NOMO-1 (cell line): ENCODE measurements around the gene LMF2.

ENCODE experiments used
- DNase-seq, 2 experiments: peaks; one replicate each; lab custom pipeline; 2025; ENCODE audit not compliant: unreplicated experiment in 2 of 2; lab: John Stamatoyannopoulos, UW

Gene LMF2

DNA sequence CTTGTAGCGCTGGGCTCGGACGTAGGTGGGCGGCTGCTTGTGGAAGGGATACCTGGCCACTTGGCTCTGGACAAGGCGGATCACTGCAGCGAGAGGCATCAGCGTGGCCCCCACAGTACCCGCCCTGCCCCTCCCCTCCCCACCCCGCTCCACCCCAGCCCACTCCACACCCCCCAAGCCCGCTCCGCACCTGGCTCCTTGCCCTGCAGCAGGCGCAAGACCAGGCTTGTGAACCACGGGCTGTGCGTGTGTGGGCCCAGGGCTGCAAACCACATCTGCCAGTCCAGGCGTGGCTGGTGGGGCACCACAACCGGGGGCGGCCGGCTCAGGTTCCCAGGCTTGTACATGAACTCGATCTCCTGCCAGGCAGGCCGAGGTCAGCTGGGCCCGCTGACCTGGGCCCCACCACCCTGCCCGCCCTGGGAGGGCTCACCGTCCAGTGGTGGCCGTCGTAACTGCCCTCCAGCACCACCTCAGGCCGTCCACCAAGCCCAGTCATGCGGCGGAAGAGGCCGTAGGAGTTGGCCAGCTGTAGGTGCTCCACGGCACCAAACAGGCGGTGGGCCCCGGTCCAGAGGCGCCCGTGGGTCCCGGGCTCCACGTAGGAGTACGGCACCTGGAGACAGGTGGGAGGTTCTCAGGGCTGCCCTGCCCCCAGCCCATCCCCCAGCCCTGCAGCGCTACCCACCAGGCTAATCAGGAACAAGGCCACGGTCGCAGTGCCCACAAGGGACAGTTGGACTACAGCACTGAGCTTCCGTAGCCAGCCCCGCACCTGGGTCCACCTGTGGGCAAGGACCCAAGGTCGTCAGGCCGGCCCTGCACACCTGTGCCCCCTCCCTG is 2.9 kb downstream of the LMF2 start:
- no peak for DNase-seq

DNA sequence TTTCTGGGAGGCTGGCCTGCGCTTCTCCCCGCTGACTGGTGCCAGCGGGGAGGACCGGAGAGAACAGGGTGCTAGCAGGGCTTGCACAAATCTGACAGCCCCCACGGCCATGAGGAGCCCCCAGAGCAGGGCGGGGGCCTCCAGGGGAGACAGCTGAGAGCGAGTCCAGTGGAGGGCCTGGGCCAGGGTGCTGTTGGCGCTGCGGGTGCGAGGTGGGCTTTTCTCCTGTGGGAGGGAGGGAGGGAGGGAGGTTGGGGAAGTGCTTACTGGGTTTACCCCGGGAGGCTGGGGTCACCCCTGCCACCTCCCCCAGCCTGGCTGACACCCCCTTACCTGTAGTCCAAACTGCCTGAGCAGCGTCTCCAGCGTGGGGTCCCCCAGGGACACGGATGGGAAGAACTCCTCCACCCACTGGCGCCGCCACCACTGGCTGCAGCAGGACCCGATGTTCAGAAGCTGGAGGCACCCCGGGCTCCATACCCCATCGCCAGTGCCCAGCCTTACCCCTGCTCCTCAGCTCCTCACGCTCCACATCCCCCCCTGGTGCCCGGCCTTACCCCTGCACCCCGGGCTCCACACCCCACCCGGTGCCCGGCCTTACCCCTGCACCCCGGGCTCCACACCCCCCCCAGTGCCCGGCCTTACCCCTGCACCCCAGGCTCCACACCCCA is 3.9 kb downstream of the LMF2 start:
- no peak for DNase-seq

DNA sequence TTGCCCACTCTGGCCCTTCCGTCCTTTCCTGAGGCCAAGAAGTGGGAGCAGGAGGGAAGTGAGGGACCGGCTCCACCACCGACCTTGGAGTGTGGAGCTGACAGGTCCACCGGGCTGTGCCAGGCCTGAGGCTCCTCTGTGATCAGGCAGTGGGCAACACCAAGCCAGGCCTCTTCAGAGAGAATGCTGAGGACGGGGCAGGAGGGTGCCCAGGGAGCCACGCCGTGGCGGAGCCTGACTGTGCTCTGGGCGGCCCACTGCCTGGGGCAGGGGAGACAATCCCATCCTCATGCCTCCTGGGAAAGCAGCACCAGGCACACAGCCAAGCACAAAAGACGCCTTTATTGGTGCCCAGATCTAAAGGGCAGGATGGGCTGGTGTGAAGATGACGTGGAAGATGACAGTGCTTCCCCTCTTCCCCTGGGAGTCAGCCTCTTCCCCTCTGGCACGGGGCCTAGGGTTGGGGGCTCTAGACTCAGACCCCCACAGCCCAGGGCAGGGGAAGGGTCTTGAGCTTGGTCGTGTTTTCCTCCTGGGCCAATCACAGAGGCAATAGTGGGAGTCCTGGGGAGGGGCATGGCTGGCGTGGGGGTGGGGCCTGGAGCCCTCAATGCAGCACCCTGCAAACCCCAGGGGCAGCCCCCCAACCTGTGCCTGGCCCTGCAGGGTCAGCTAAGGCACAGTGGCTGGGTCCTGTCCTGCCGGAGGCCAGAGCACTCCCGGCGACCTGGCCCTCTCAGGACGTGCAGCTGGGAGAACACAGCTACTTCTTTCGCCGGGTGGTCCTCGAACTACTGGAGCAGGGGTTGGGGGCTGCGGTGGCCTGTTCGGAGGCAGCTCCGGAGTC is 4.7 kb downstream of the LMF2 start:
- no peak for DNase-seq

DNA sequence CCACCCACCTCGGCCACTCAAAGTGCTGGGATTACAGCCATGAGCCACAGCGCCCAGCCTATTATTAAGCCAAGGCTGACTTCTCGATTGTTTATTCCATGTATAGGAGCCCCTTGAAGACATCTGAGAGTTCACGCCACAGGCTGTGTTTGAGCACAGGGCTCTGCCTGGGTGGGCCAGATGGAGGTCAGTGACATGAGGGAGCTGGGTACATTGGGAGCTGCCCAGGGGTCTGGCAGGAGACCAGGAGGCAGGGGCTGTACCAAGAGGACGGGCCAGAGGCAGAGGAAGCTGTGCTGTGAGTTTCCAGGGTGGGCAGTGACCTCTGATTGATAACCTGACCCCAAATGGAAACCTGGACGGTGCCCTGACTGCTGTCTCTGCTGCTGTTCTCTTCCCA is 5.4 kb downstream of the LMF2 start:
- DNase-seq, result no peak

DNA sequence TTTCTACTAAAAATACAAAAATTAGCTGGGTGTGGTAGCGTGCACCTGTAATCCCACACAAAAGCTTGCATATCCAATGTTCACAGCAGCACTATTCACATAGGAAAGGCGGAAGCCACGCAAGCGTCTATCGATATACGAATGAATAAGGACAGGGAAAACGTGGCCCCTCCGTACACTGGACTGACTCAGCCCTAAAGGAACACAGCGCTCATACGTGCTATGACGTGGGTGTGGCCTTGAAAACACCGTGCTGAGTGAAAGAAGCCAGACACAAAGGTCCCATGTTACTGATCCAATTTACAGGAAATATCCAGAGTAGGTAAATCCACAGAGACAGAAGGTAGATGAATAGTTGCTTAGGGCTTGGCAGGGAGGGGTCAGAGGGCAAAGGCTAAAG is 7.0 kb downstream of the LMF2 start:
- no peak for DNase-seq

DNA sequence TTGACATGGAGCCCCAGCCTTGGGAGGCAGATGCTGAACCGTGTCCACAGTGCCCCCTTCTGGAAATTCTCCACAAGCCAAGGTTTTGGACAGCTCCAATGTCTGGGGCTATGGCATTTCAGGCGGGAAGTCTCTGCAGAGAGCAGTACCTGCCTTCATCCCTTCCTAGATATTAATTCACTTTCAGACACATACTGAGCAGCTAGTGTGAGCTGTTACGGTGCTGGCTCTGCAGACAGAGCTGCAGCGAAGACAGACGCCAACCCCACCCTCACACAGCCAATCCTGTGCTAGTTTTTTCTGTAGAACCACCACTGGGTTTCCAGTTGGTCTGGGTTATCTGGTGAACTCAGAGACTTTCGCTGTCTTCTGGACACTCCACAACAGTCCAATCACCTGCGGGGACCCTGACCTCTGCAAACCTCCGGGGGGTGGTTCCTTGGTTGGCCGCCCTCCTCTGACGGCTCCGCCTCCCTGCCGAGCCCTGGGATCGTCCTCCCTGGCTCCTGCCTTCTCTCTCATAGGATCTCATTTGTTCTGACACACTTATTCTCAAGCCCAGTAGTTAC is 9.1 kb downstream of the LMF2 start:
- DNase-seq, result peak; percentile 46 to 67

DNA sequence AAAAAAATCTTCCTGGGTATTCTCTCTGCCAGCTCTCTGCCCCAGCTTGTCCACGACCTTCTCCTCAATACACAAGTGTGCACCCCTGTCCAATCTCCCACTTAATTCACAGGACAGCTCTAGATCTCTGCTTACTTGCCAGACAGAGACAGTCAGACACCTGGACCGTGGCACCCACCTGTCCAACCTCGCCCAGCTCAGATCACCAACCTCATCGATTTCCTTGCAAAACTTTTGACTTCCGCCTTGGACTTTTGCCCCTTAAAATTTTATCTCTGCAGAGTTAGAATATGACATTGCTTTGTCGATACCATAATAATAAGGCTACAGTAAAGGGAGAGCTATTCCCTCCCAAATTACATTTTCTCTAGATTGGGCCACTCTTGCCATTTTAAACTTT is 10.4 kb downstream of the LMF2 start:
- no peak for DNase-seq

DNA sequence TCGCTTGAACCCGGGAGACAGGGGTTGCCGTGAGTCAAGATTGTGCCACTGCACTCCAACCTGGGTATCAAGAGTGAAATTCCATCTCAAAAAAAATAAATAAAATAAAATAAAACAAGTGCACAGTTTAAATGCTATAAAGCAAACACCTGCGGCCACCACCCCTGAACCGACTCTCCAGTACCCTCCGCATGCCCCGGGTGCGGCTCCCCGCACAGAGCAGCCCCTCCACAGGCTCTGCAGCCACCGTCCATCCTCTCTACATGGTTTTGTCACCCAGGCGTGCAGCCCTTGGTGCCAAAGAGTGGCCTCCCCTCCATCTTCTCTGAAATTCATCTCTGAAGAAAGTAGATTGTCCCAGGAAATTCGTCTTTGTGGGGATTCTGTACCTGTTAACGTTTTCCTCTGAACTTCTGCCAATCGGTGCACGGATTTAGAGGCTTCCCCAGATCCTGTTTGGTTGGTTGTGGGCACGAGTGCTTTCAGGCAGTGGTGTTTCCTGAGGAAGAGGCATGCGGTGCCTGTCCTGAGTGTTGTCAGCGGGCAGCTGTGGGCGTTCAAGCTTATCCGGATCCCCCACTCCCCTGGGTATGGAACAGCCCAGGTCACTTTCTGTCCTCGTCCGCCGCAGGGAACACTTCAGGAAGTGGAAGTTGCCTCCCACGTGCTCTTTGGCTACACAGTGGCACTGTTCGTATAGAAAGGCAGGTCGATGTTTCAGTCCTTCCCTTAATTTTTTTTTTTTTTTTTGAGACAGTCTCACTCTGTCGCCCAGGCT is 16.8 kb downstream of the LMF2 start:
- DNase-seq, result no peak

DNA sequence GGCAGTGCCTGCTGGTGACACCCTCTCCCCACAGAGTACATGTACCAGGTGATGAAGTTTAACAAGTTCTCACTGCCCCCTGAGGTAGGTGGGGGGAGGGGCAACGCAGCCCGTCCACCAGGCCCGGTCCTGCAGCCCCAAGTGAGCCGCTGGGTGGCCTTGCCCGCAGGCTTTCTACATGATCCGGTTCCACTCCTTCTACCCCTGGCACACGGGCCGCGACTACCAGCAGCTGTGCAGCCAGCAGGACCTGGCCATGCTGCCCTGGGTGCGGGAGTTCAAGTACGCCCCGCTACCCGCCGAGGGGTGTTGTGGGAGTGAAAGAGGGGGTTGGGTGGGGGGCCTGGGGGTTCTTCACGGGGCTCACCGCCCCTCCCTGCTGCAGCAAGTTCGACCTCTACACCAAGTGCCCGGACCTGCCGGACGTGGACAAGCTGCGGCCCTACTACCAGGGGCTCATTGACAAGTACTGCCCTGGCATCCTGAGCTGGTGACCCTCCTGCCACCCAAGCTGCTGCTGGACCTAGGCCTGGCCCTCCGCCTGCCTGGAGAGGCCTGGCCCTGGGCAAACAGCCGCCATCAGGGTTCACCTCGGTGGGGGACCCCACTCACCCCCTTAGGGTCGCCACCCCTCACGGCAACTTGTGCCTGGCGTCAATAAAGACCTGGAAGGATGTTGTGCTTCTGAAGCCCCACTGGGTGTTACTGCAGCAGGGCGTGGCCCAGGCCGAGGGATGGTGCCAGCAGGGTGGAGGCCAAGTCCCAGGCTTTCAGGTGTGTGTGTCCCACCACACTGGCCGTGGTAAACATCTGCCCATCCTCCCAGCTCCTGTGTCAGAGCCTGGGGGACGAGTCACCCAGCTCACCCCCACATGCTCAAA is 17.9 kb downstream of the LMF2 start:
- DNase-seq, result no peak

DNA sequence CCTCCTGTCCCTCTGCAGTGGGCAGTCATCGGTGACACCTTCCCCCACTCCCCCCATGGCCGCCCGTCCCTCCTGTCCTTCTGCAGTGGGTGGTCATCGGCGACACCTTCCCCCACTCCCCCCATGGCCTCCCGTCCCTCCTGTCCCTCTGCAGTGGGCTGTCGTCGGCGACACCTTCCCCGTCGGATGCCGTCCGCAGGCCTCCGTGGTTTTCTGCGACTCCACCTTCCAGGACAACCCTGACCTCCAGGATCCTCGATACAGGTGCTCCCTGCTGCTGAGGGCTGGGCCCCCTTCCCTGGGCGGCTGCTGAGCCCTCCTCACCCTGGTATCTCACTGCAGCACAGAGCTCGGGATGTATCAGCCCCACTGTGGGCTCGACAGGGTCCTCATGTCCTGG is 18.6 kb downstream of the LMF2 start:
- DNase-seq, result no peak

DNA sequence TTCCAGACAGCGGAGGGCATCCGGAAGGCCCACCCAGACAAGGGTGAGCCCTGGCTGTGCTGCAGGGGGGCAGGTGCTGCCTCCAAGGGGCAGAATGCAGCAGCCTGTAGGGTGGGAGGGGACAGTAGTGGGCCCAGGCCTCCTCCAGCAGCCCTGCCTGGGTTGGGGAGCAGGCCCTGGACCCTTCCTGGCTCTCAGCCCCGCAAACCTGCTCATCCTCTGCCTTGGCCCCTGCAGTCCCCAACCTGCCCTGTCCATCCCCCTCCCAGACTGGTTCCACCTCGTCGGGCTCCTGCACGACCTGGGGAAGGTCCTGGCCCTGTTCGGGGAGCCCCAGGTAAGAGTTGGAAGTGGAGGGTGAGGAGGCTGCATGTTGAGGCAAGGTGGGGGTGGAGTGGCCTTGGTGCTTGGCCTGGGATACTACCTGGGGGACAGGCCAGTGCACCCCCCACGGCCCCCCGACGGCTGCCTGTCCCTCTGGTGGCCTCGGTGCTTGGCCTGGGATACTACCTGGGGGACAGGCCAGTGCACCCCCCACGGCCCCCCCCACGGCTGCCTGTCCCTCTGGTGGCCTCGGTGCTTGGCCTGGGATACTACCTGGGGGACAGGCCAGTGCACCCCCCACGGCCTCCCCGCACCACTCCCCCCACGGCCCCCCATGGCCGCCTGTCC is 19.4 kb downstream of the LMF2 start:
- no peak for DNase-seq

DNA sequence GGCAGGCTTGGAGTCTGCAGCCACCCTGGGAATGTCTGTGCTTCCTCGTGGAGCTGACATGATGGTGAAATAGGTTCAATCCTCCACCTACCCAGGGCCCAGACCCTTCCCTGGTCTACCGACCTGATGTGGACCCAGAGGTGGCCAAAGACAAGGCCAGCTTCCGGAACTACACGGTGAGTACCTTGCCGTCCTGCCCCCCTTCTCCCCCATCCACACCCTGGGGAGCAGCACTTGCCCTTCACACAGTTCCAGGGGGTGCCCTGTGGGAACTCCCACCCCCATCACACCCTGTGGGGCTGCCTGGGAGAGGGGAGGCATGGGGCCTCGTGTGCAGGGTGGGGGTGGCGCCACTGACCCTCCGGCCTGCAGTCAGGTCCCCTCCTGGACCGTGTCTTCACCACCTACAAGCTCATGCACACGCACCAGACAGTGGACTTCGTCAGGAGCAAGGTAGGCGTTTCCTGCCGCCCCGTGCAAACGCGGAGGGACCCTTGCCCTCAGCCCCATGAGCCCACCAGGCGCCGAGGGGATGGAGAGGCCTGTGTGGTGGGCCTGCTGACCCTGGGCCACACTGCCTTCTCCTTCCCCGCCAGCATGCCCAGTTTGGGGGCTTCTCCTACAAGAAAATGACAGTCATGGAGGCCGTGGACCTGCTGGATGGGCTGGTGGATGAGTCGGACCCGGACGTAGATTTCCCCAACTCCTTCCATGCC is 20.1 kb downstream of the LMF2 start:
- DNase-seq, result no peak

DNA sequence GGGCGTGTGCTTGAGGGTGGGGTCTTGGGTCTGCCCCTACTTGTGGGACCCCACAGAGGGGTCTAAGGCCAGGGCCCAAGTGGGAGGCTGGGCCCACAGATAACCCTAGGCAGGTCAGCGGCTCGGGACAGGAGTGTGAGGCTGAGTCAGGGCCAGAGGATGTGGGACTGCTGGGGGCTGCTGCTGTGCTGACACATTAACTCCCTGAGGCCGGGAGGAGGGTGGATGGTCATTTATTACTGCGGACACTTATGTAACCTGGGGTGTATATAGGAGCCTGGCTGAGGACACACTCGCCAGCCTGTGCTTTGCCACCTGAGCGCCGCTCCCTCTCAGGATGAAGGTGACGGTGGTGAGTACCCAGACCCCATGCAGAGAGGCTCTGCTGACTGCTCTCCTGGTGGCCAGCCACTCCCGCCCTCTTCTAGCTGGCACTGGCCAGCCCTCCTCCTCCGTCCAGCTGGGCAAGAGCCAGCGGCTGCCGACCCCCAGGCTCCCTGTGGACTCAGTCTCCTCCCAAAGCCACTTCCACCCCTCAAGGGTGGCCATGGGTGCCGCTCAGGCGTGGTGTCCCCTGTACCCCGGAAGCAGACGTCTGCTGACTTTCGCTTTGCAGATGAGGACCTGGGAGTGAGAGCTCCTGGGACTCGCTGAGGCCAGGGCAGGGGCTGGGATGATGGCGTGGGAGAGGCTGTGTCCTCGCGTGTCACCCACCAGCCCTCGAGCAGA is 20.8 kb downstream of the LMF2 start, which contains the start of gene MIOX:
TSS of gene MIOX (plus strand) at position 299 of the 729 bp plus-strand sequence. CDS start at position 338, 39 bp downstream.
- no peak for DNase-seq

DNA sequence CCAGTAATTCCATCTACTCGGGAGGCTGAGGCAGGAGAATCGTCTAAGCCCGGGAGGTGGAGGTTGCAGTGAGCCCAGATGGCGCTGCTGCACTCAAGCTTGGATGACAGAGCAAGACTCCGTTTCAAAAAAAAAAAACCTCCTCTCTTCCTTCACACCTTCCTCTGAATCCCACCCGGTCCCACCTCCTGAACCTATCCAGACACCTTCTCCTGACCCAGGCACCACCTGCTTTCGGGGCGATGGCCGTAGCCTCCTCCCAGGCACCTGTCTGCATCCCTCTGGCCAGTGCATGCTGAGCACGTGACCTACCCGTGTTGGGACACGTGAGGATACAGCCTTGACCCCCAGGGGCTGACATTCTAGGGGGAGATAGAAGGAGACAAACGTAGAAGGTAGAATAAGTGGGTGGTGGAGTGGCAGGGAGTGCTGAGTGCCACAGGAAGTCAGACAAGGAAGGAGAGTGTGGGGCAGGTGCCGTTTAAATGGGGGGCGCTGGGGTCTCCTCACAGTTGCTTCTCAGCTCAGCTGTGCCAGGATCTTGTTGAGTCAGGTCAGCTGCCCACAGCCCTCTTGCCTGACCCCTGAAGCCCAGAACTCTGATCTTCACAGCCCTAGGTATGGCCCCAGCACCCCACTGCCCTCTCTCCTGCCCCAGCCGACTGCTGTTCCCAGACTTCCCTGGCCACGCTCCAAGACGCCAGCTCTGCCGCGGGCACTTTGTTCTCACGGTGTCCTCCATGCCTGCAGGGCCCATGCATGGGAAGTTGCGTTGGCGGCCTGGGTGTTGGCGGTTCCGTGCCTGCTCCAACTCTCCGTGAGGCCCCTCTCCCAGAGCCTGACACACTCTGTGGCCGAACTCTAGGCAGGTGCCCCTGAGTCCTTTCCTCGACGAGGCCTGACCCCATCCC is 22.0 kb downstream of the LMF2 start:
- no peak for DNase-seq

DNA sequence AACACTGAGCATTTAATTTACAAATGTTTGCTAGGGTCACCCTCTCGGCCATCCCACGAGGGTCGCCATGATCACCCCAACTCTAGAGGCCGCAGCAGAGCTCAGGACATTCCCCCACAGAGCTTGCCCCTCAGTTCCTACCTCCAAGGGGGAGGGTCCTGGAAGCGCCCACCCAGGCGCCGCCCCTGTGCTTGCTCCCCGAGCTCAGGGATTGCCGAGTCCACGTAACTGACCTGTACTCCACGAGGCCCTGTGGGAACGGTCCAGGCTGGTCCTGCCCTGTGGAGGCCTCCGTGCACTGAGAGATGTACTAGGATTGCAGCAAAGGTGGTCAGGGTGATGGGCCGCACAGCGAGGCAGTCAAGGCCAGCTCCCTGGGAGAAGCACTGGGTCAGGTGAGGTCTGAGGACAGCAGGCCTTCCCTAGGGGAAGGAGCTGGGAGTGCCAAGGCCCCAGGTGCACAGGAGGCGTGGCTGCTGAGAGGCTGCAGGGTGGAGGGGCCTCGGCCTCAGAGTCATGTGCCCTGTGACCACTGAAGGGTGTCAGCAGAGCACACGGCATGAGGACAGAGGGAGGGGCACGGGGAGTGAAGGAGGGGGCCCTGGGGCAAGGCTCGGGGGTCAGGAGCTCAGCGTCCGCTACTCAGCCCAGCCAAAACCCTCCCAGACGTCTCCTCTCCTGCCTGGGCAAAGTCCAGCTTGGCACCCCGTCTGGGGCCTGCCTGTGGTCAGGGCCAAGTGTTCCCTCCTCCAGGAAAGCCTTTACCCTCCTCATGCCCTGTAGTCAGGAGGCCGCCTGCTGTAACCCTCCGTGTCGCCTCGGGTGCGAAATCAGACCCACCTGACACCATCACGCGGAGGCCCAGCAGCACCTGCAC is 23.3 kb downstream of the LMF2 start:
- DNase-seq, result no peak
